Fibroblast of skin of right quadriceps (primary cell): ENCODE data around the gene PRICKLE1.
A peak's percentile ranks its signal among the peaks of the same experiment; 100 is the strongest.

Experiments used
- DNase-seq: peaks from one replicate; pipeline ENCODE4 v3.0.0-alpha.2; 2013

PRICKLE1 gene

DNA sequence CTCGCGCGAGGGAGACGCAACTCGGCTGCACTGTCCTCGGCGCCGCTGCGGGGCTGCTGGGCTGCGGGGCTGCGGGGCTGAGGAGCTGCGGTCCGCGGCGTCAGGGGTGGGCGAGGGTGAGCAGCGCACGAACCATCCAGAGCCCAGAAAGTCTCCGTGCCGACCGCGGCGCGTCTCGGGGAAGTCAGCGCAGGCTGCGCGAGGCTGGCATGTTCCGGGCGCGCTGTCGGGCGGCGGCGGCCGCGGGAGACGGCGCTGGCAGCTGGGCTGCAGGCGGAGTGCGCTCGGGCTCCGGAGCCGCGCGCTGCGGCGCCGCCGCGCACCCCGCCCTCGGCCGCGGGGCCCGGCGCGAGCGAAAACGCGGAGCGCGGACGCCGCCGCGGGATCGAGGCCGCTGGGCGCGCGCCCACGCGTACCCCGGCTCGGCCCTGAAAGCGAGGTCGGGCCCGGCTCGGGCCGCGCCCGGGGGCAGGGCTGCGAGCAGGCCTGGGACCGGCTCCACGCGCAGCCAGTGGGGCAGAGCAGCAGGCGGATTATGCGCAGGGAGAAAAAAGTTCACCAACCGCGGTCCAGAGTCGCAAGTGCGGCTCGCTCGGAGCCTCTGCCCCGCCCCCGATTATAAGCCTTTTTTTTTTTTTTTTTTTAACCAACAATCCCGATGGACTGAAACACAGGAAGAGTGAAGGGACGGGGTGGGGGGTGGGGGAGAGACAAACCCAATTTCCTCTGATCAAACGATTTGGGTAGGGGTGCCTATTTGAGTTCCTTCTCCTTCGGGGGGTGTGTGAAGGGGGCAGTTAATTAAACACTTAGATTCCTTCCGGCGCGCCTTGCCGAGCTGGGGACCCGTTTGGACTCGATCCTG is at the start of gene PRICKLE1:
TSS of gene PRICKLE1 (minus strand) at position 282 of the 865 bp plus-strand sequence. CDS start 117,230 bp downstream, outside the sequence.
- peak; percentile 50 for DNase-seq

- DNase-seq = no peak
These were observed 49.2 kb upstream of the PRICKLE1 start for GRCh38 chr12:42638697-42639096.

GRCh38 chr12:42638011-42638410 is 48.5 kb upstream of the PRICKLE1 start:
- no peak for DNase-seq

- no peak for DNase-seq
These were observed 47.4 kb upstream of the PRICKLE1 start for GRCh38 chr12:42636993-42637392.

DNA sequence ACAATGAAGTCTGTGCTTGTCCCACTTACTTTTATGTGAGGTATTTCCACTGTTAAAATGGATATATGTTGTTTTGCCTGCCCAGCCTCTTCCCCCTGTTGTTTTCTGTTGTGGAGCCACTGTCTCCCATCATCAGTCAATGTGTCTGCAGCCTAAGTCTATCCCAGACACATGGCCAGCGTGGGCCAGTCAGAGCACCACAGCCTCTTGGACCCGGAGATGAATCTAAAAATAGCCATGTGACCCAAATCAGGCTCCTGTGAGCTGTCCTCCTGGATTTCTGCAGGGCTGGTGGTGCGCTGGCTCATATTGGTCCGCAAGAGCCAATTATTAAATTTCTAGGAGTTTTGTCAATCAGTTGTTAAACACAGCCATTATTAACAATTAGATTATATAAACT is 44.0 kb upstream of the PRICKLE1 start:
- DNase-seq = no peak

DNA sequence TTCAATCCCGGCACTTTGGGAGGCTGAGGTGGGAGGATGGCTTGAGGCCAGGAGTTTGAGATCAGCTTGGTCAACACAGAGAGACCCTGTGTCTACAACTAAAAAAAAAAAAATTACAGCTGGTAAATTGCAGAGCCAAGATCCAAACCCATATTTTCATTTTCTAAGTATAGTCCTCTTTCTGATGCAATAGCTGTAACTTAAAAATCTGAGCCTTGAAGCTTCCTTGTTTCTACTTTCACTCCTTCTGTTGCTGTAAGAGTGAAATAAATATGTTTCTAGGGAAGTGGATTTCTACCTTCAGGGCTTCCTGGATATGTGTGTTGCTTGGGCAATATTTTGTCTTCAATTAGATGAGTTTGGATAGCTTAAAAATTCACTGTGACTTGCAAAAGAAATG is 42.0 kb upstream of the PRICKLE1 start:
- no peak for DNase-seq

DNA sequence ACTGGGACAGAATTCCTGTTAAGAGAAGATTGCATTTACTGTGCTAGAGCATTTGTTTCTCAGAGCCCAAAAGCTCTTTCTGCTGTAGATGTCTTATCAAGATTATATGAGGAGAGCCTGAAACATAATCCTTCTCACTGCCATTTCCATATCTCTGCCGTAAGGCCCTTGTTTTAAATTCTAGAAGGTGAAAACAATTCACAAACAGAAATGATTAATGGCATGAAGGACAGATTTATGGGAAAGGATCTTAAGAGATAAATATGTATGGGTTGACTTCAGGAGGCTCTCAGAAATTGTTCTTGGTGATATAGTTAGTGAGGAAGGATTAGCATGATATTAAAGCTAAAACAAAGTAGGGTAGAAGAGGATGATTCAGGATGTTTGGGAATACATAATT is 40.8 kb upstream of the PRICKLE1 start:
- DNase-seq = no peak

- no peak for DNase-seq
These were observed 37.6 kb upstream of the PRICKLE1 start for GRCh38 chr12:42627151-42627550.

GRCh38 chr12:42625611-42626010 is 36.1 kb upstream of the PRICKLE1 start:
- DNase-seq = no peak

DNA sequence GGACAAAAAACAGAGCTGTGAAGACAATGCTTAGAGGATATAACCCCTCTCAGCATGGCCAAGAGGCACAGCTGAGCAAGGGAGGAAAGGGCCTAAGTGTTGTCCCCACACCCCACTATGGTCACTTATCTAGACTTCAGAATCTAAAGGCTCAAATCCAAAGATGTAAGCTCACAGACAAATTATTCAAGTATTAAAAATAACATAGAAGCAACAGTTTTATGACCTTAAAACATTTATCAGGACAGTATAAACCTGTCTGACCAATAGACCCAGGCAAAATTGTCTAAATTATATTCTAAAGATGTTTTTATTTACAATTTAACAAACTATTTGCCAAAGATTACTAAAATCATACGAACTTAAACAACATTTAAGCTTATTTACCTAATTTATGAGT is 28.1 kb upstream of the PRICKLE1 start:
- DNase-seq = no peak

DNA sequence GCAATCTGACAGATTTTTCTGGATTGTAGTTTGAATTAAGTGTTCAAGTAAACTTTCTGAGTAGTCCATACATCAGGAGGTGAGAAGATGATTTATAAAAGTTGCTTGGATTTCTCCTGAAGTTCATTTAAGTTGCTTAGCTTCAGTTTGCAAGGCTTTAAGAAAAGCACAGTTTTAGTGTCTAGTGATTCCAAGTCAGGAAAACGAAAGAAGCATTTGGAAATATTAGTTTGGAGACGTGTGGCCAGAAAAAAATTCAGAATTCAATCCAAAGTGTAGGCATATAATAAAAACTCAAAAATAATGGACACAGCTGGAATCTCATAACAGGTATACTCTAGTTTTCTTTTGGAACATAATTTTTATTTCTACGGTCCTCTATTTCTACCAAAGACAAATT is 25.5 kb upstream of the PRICKLE1 start:
- no peak for DNase-seq

DNA sequence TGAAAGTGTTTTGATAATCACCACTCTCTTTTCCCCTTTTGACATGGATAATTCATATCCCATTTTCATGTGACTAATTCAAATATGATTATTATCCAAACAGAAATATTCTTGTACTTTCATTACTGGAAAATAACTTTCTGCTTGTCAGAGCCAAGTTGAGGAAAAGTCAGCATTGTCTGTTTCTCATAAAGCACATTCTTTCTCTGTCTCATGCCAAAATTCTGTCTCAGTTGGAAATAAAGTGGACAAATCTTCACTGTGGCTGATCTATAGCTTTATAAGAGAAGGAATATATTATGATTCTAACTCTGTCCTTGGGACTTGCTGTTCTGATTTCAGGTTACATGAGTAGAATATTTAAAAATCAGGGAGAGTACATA is 22.7 kb upstream of the PRICKLE1 start:
- DNase-seq = peak; percentile 27

- DNase-seq = no peak
These were observed 22.2 kb upstream of the PRICKLE1 start for GRCh38 chr12:42611571-42612230.

- DNase-seq = no peak
These were observed 20.1 kb upstream of the PRICKLE1 start for GRCh38 chr12:42609605-42610004.

GRCh38 chr12:42608196-42608825 is 18.8 kb upstream of the PRICKLE1 start:
- no peak for DNase-seq

DNA sequence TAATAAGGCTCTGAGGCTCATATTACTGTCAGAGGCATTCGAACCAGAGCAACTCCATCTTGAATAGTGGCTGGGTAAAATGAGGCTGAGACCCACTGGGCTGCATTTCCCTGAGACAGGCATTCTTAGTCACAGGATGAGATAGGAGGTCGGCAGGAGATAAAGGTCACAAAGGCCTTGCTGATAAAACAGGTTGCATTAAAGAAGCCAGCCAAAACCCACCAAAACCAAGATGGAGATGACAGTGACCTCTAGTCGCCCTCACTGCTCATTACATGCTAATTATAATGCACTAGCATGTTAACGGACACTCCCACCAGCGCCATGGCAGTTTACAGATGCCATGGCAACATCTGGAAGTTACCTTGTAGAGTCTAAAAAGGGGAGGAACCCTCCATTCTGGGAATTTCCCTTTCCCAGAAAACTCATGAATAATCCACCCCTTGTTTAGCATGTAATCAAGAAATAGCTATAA is 18.1 kb upstream of the PRICKLE1 start:
- DNase-seq = no peak

DNA sequence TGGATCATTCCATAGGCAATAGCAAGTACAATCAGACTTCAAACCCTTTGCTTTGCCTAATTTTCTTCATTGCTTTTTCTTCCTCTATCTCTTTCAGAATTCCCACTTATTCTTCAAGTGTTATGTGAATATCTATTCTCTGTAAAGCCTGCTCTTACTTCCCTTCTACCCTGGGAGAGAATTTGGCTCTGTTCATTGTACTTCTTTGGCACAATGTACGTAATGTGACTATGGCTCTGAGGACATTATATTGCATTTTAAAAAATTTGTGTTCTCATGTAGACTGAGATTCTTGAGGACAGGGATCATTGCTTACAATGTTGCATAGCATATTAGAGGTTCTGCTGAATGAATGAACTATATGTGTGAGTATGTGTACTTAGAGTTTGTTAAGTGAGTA is 16.9 kb upstream of the PRICKLE1 start:
- DNase-seq = no peak

- no peak for DNase-seq
These were observed 16.1 kb upstream of the PRICKLE1 start for GRCh38 chr12:42605685-42606084.

- no peak for DNase-seq
These were observed 13.9 kb upstream of the PRICKLE1 start for GRCh38 chr12:42603246-42603990.

GRCh38 chr12:42593874-42594273 is 4.3 kb upstream of the PRICKLE1 start:
- DNase-seq = no peak

DNA sequence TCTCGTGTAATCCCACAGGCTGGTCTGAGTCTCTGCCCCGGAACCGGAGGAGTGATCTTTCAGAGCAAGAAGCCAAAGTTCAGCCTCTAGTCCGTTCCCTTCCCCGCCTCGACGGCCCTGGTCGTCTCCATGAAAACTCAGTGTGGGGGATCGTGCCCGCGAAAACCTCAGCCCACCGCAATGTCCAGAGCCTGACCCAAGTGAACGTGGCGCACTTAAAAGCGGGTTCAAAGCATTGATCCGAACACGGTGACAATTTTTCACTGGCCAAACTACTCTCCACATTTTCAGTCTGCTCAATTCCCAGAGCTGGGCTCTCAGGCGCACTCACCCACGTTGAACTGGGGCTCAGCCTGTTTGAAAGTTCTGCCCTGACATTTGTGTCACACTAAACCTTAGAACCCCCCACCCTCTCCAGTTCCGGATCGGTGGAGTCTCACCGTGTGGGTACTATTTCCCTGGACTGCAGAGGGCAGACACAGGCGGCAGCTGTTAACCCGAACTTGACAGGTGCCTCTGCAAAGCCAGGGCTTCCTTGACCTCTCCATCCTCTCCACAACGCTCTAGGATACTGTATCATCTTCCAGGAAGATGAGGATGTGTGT is 886 bp upstream of the PRICKLE1 start:
- no peak for DNase-seq
